ENCODE data around the gene FASTKD1. TPM values are rescaled to one million over a fixed set of nuclear protein-coding genes. Genes with fewer than 3 reads are reported as not detected.

FASTKD1 gene
- total RNA-seq, 4 donors from 2014 or later, result 12.8 to 38.5 (median 21.2) TPM

DNA sequence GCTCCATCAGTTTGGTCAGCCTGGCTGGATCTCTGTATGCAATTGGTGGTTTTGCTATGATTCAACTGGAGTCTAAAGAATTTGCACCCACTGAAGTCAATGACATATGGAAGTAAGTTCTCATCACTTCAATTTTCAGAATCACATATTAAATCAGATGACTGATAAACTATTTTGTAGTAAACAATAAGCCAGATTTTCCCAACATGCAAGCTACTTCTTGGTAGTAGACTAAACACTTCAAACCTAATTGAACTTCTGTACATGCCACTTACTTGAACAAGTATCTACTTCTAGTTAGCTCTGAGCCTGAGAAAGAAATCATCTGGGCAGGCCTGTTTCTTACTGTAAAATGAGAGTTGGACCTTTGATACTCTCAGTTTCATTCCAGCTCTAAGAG, 52.8 kb downstream of the FASTKD1 start:
- no peak for TF ChIP-seq CTCF (IDR thresholded peaks at IDR 0.05; ENCODE audit: low read depth)

GRCh38 chr2:169513926-169514325, 59.7 kb downstream of the FASTKD1 start:
- no peak for TF ChIP-seq CTCF (IDR thresholded peaks at IDR 0.05; ENCODE audit: low read depth)

GRCh38 chr2:169513094-169513493, 60.6 kb downstream of the FASTKD1 start:
- no peak for TF ChIP-seq CTCF (IDR thresholded peaks at IDR 0.05; ENCODE audit: low read depth)

GRCh38 chr2:169512525-169512924, 61.1 kb downstream of the FASTKD1 start:
- TF ChIP-seq CTCF (IDR thresholded peaks at IDR 0.05; ENCODE audit: low read depth), result no peak

GRCh38 chr2:169511818-169512217, 61.8 kb downstream of the FASTKD1 start:
- TF ChIP-seq CTCF (IDR thresholded peaks at IDR 0.05; ENCODE audit: low read depth), result no peak

DNA sequence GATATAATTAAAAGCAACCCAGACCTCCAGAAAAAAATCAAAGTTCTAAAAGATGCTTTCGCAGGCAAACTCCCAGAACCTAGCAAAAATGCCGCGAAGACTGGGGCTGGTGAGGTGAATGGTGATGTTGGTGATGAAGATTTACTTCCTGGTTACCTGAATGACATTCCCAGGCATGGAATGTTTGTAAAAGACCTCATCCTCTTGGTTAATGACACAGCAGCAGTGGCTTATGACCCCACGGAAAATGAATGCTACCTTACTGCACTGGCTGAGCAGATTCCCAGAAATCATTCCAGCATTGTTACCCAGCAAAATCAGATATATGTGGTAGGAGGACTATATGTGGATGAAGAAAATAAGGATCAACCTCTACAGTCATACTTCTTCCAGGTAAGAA, 63.2 kb downstream of the FASTKD1 start:
- TF ChIP-seq CTCF (IDR thresholded peaks at IDR 0.05; ENCODE audit: low read depth), result no peak

DNA sequence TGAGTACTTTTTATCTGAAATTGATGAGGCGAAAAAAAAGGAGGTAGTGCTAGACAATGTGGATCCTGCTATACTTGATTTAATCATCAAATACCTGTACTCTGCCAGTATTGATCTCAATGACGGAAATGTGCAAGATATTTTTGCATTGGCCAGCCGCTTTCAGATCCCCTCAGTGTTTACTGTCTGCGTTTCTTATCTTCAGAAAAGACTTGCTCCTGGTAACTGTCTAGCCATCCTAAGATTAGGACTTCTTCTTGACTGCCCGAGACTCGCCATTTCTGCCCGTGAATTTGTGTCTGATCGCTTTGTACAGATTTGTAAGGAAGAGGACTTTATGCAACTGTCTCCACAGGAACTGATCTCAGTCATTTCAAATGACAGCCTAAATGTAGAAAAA, 63.7 kb downstream of the FASTKD1 start:
- no peak for TF ChIP-seq CTCF (IDR thresholded peaks at IDR 0.05; ENCODE audit: low read depth)
